Measurements from ENCODE around the gene PPP6R3. TPM values are rescaled to one million over a fixed set of nuclear protein-coding genes. Genes with fewer than 3 reads are reported as not detected.

Gene PPP6R3
- total RNA-seq, 1 experiment from 2014 or later: 171 TPM

DNA sequence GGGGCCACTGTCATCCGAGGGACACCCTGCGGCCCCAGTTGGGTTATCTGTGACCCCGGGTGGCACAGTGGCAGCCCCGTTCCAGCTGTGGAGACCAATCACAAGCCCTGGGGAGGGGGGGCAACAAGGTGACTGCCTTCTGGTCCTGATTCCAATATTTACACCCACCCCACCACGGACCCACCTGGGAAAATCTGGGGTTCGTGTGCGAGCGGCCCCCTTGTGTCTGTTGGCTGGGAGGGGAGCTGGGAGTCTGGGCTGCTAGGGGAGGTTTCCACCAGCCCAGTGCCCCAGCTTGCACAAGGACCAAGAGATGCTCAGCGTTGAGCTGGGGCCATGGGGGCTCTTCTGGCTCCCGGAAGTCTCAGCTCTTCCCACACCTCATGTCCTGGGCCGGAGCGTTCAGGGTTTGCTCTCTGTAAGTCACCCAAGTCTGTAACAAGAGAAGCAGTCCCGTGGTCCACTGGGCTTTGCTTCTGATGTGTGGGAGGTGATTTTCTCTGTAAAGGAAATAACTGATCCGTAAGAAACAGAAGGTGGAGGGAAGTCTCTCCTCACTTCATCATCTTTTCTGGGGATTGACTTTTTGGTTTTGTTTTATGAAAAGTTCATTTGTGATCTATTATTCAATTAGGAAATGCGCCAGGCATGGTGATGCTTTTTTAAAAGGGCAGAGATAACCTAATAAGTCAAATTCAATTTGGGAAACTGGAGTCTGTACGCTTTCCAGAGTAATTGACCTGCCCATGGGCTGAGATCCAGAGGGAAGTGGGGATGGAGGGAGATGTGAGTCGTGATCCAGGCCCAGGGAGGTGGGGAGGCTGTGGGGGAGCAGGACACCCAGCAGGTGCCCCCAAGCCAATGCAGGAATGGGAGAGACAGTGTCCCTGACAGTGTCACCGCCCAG is 201.4 kb downstream of the PPP6R3 start:
- no peak overlapping the region for H3K27ac ChIP-seq (ENCODE audit: low read length)
- H3K36me3 ChIP-seq (ENCODE audit: low read depth, low read length): no peaks in the 10 kb centered on the region
- no peaks in the 10 kb centered on the region for H3F3A ChIP-seq (ENCODE audit: low read length, unreplicated experiment)
- H3K9ac ChIP-seq (ENCODE audit: low read length): no peak overlapping the region
- peaks cover 6% of the 10 kb centered on the region for H3K4me1 ChIP-seq (ENCODE audit: insufficient read depth, low read length)
- H4K20me1 ChIP-seq (ENCODE audit: low read length): no peaks in the 10 kb centered on the region
- H3K4me3 ChIP-seq (ENCODE audit: low read length): no peak overlapping the region
- no peaks in the 10 kb centered on the region for H3K79me2 ChIP-seq (ENCODE audit: low read length)
- ATAC-seq: no peak
- POLR2A ChIA-PET (ENCODE audit: unreplicated experiment): no interaction called here
- no peak for DNase-seq
- TF ChIP-seq EZH2phosphoT487 (IDR thresholded peaks at IDR 0.05; ENCODE audit: borderline replicate concordance, low read length) (no peak), EZH2 (IDR thresholded peaks at IDR 0.05; ENCODE audit: low read length, unreplicated experiment) (no peak)
- TF ChIP-seq, protein P1, sequence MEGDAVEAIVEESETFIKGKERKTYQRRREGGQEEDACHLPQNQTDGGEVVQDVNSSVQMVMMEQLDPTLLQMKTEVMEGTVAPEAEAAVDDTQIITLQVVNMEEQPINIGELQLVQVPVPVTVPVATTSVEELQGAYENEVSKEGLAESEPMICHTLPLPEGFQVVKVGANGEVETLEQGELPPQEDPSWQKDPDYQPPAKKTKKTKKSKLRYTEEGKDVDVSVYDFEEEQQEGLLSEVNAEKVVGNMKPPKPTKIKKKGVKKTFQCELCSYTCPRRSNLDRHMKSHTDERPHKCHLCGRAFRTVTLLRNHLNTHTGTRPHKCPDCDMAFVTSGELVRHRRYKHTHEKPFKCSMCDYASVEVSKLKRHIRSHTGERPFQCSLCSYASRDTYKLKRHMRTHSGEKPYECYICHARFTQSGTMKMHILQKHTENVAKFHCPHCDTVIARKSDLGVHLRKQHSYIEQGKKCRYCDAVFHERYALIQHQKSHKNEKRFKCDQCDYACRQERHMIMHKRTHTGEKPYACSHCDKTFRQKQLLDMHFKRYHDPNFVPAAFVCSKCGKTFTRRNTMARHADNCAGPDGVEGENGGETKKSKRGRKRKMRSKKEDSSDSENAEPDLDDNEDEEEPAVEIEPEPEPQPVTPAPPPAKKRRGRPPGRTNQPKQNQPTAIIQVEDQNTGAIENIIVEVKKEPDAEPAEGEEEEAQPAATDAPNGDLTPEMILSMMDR (conservative IDR thresholded peaks at IDR 0.05; ENCODE audit: low read depth, low read length): no peak
- intact Hi-C loops (cut with micrococcal nuclease): no loop called here
- CTCF ChIA-PET: no interaction called here
- no peak overlapping the region for H2AFZ ChIP-seq (ENCODE audit: low read length)
- H3K27me3 ChIP-seq (ENCODE audit: low read length): peaks cover 8% of the 10 kb centered on the region; the same call in 1 of the 2 replicates
- no TSS peak for BruUV-seq (replicated peaks)
- H3K4me2 ChIP-seq (ENCODE audit: low read length): no peak overlapping the region
- no peaks in the 10 kb centered on the region for H3K9me3 ChIP-seq (ENCODE audit: low read length)
- no peaks in the 10 kb centered on the region for H3K9me2 ChIP-seq (replicated peaks; ENCODE audit: low read length)

DNA sequence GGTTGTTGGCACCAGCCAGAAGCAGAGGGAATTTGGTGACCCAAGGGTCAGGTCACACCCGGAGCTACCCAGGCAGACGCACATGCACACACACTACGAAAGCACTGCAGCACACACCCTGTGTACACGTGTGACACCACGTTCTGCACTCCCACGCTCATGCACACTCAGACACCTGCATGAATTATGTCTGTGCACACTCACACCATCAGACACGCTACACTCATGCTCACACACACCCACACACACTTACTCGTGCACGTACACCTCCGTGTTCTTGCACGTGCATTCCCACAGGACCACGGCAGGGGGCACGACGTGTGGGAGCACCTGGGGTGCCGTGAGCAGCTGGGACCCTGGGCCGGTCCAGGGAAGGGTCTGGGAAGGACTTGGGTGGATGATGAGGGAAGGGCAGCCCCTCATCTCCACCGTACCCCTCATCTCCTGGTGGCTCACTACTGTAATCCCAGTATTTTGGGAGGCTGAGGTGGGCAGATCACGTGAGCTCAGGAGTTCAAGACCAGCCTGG is 203.0 kb downstream of the PPP6R3 start:
- Histone ChIP-seq H4K20me1 (ENCODE audit: low read length) (no peaks in the 10 kb centered on the region), H3K9me2 (replicated peaks; ENCODE audit: low read length) (no peaks in the 10 kb centered on the region), H3K79me2 (ENCODE audit: low read length) (no peaks in the 10 kb centered on the region), H3K4me3 (ENCODE audit: low read length) (no peak overlapping the region), H3K27ac (ENCODE audit: low read length) (no peak overlapping the region), H3K36me3 (ENCODE audit: low read depth, low read length) (no peaks in the 10 kb centered on the region), H3K27me3 (ENCODE audit: low read length) (peaks cover 8% of the 10 kb centered on the region; the same call in 1 of the 2 replicates), H3K9me3 (ENCODE audit: low read length) (no peaks in the 10 kb centered on the region), H3K4me1 (ENCODE audit: insufficient read depth, low read length) (peaks cover 6% of the 10 kb centered on the region), H3K4me2 (ENCODE audit: low read length) (no peak overlapping the region), H2AFZ (ENCODE audit: low read length) (no peak overlapping the region), H3K9ac (ENCODE audit: low read length) (no peak overlapping the region), H3F3A (ENCODE audit: low read length, unreplicated experiment) (no peaks in the 10 kb centered on the region)
- ATAC-seq (no peak), DNase-seq (no peak)
- TF ChIP-seq EZH2phosphoT487 (IDR thresholded peaks at IDR 0.05; ENCODE audit: borderline replicate concordance, low read length): no peak
- CTCF ChIA-PET: no interaction called here
- no TSS peak for BruUV-seq (replicated peaks)
- POLR2A ChIA-PET (ENCODE audit: unreplicated experiment): no interaction called here
- intact Hi-C loops (cut with micrococcal nuclease): no loop called here

DNA sequence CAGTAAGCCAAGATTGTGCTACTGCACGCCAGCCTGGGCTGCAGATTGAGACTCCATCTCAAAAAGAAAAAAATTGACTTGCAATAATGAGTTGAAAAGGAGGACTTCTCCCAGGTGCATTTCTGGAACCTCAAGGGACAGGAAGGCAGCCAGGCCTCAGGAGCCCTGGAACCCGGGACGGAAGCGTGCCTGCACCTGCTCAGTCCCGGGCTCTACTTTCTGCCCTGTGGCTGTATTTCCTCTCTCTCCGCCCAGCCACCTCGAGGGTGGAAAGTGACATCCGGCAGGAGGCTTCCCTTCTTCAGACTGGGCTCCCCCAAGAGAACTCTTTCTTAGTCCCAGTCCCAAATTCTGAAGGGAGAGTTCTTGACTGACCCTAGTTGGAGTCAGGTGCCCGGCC is 203.6 kb downstream of the PPP6R3 start:
- no TSS peak for BruUV-seq (replicated peaks)
- H3K4me3 ChIP-seq (ENCODE audit: low read length): no peak overlapping the region
- H3K4me2 ChIP-seq (ENCODE audit: low read length): no peak overlapping the region
- POLR2A ChIA-PET (ENCODE audit: unreplicated experiment): no interaction called here
- intact Hi-C loops (cut with micrococcal nuclease): no loop called here
- DNase-seq (no peak), ATAC-seq (no peak)
- no peak overlapping the region for H2AFZ ChIP-seq (ENCODE audit: low read length)
- H3K9me2 ChIP-seq (replicated peaks; ENCODE audit: low read length): no peaks in the 10 kb centered on the region
- H3K4me1 ChIP-seq (ENCODE audit: insufficient read depth, low read length): peaks cover 6% of the 10 kb centered on the region
- H3K79me2 ChIP-seq (ENCODE audit: low read length): no peaks in the 10 kb centered on the region
- H4K20me1 ChIP-seq (ENCODE audit: low read length): no peaks in the 10 kb centered on the region
- H3K27ac ChIP-seq (ENCODE audit: low read length): no peak overlapping the region
- H3K36me3 ChIP-seq (ENCODE audit: low read depth, low read length): no peaks in the 10 kb centered on the region
- CTCF ChIA-PET: no interaction called here
- peaks cover 8% of the 10 kb centered on the region; the same call in 1 of the 2 replicates for H3K27me3 ChIP-seq (ENCODE audit: low read length)
- no peaks in the 10 kb centered on the region for H3F3A ChIP-seq (ENCODE audit: low read length, unreplicated experiment)
- TF ChIP-seq EZH2phosphoT487 (IDR thresholded peaks at IDR 0.05; ENCODE audit: borderline replicate concordance, low read length) (no peak), EZH2 (IDR thresholded peaks at IDR 0.05; ENCODE audit: low read length, unreplicated experiment) (no peak)
- TF ChIP-seq, protein P1 (conservative IDR thresholded peaks at IDR 0.05; ENCODE audit: low read depth, low read length): no peak
- no peaks in the 10 kb centered on the region for H3K9me3 ChIP-seq (ENCODE audit: low read length)
- H3K9ac ChIP-seq (ENCODE audit: low read length): no peak overlapping the region

Data from PC-3 (cell line).